DOHH2 (cell line): Measurements from ENCODE around the gene LMNB1.

Source experiments
- H3F3A ChIP-seq: fragments of 200-600 bp; sonication (generic), shearing (Covaris generic); 2 replicates; pipeline ENCODE4 v1.6.0; 2016; ENCODE audit warnings: antibody characterized with exemption, mild to moderate bottlenecking; ENCODE audit not compliant: control insufficient read depth, insufficient read depth
- H3K27ac ChIP-seq: fragments of 200-600 bp; sonication (generic); 2 replicates; pipeline ENCODE4 v1.5.1; 2014; ENCODE audit warnings: low read depth, mild to moderate bottlenecking, low read length, moderate library complexity
- H3K27me3 ChIP-seq: fragments of 200-600 bp; sonication (generic); 2 replicates; pipeline ENCODE4 v1.6.1; 2014; ENCODE audit warnings: mild to moderate bottlenecking, low read length, mixed read lengths; ENCODE audit not compliant: control insufficient read depth
- H3K36me3 ChIP-seq: fragments of 200-600 bp; sonication (generic); 2 replicates; pipeline ENCODE4 v1.6.1; 2014; ENCODE audit warnings: mild to moderate bottlenecking, low read length, moderate library complexity, mixed read lengths; ENCODE audit not compliant: control insufficient read depth
- H3K4me1 ChIP-seq: fragments of 200-600 bp; sonication (generic); 2 replicates; pipeline ENCODE4 v1.6.1; 2014; ENCODE audit warnings: mild to moderate bottlenecking, low read length, mixed read lengths; ENCODE audit not compliant: control insufficient read depth
- H3K4me2 ChIP-seq: fragments of 200-600 bp; sonication (generic); 2 replicates; pipeline ENCODE4 v1.6.0; 2014; ENCODE audit warnings: mild to moderate bottlenecking, low read length, moderate library complexity
- H3K4me3 ChIP-seq: fragments of 200-600 bp; sonication (generic); 2 replicates; pipeline ENCODE4 v1.5.1; 2014; ENCODE audit warnings: mild to moderate bottlenecking, low read length, mixed read lengths
- H3K79me2 ChIP-seq: fragments of 200-600 bp; sonication (generic); 2 replicates; pipeline ENCODE4 v1.6.1; 2014; ENCODE audit warnings: mild to moderate bottlenecking, low read length, mixed read lengths; ENCODE audit not compliant: control insufficient read depth
- H3K9me2 ChIP-seq: fragments of 200-600 bp; sonication (generic); replicated peaks from 2 replicates; pipeline ENCODE4 v1.6.1; 2014; ENCODE audit warnings: mild to moderate bottlenecking, low read length, mixed read lengths; ENCODE audit not compliant: control insufficient read depth
- H3K9me3 ChIP-seq: fragments of 200-600 bp; sonication (generic); 2 replicates; pipeline ENCODE4 v1.6.1; 2014; ENCODE audit warnings: antibody characterized with exemption, low read length, mixed read lengths; ENCODE audit not compliant: control insufficient read depth, insufficient read depth
- H4K20me1 ChIP-seq: fragments of 200-600 bp; sonication (generic); 2 replicates; pipeline ENCODE4 v1.6.0; 2014; ENCODE audit warnings: low read depth, mild to moderate bottlenecking, antibody characterized with exemption, low read length, moderate library complexity; ENCODE audit not compliant: control insufficient read depth, insufficient read depth
- CTCF ChIP-seq: fragments of 200-600 bp; sonication (generic); IDR thresholded peaks from one replicate; pipeline ENCODE4 v1.5.1; 2014; ENCODE audit warnings: antibody characterized with exemption, mild to moderate bottlenecking, low read depth, low read length; ENCODE audit not compliant: poor library complexity, severe bottlenecking
- EZH2phosphoT487 ChIP-seq: fragments of 200-600 bp; sonication (generic); IDR thresholded peaks from 2 replicates; pipeline ENCODE4 v1.6.1; 2017; ENCODE audit warnings: borderline replicate concordance, mild to moderate bottlenecking, antibody characterized with exemption, low read length, moderate library complexity, mixed read lengths

The LMNB1 gene

GRCh38 chr5:126847826-126848251, 70.9 kb downstream of the LMNB1 start:
- H3K9me3 ChIP-seq = no peaks in the 10 kb centered on the region
- H3K36me3 ChIP-seq = peaks cover 12% of the 10 kb centered on the region
- no peaks in the 10 kb centered on the region for H4K20me1 ChIP-seq
- H3K4me2 ChIP-seq = no peak overlapping the region
- no peak overlapping the region for H3K4me3 ChIP-seq
- no peaks in the 10 kb centered on the region for H3K79me2 ChIP-seq
- no peak overlapping the region for H3K27ac ChIP-seq
- no peak for TF ChIP-seq EZH2phosphoT487
- TF ChIP-seq CTCF = no peak
- H3K4me1 ChIP-seq = peaks cover 29% of the 10 kb centered on the region
- H3F3A ChIP-seq = peaks cover 4% of the 10 kb centered on the region; the same call in 1 of the 2 replicates
- no peaks in the 10 kb centered on the region for H3K27me3 ChIP-seq
- H3K9me2 ChIP-seq = no peaks in the 10 kb centered on the region

- no peak overlapping the region for H3K4me3 ChIP-seq
- H3K27me3 ChIP-seq = no peaks in the 10 kb centered on the region
- no peaks in the 10 kb centered on the region for H3K9me3 ChIP-seq
- no peak overlapping the region for H3K4me2 ChIP-seq
- H3K9me2 ChIP-seq = no peaks in the 10 kb centered on the region
- H3K36me3 ChIP-seq = peaks cover 12% of the 10 kb centered on the region
- TF ChIP-seq CTCF = no peak
- TF ChIP-seq EZH2phosphoT487 = no peak
- H3K27ac ChIP-seq = no peak overlapping the region
- H4K20me1 ChIP-seq = no peaks in the 10 kb centered on the region
- H3K79me2 ChIP-seq = no peaks in the 10 kb centered on the region
- H3F3A ChIP-seq = peaks cover 4% of the 10 kb centered on the region; the same call in 1 of the 2 replicates
- peaks cover 31% of the 10 kb centered on the region for H3K4me1 ChIP-seq
These were observed 71.3 kb downstream of the LMNB1 start for GRCh38 chr5:126848253-126848652.

DNA sequence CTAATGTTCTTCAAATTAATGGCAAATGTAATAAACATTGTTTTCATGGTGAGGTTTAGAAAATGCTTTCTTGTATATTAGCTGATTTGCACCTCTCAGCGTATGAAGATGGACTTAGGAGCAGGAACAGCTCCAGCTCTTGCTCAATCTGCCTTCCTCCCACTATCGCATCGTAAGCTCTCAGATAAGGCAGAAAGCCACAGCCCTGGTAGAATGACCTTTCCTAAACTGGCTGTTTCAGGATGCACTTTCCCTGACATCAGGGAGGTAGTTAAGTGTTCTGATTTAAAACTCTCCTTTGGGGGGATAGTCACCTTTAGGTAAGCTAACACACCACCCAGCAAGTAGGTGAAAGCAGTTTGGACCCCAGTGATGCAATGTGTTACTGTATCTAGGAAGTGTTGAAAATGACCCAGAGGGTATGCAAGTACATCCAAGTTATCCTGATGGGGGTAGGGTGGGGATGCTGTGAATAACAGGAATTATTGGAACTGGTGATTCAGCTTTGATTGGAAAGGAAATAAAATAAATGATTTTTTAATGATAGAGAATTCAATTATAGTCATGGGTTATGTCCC, 72.3 kb downstream of the LMNB1 start:
- no peaks in the 10 kb centered on the region for H4K20me1 ChIP-seq
- H3K4me2 ChIP-seq = no peak overlapping the region
- H3K4me3 ChIP-seq = no peak overlapping the region
- no peak for TF ChIP-seq CTCF
- no peak for TF ChIP-seq EZH2phosphoT487
- no peaks in the 10 kb centered on the region for H3K9me2 ChIP-seq
- H3K9me3 ChIP-seq = no peaks in the 10 kb centered on the region
- no peaks in the 10 kb centered on the region for H3K27me3 ChIP-seq
- peaks cover 17% of the 10 kb centered on the region for H3K36me3 ChIP-seq
- H3F3A ChIP-seq = peaks cover 4% of the 10 kb centered on the region; the same call in 1 of the 2 replicates
- no peaks in the 10 kb centered on the region for H3K79me2 ChIP-seq
- peaks cover 31% of the 10 kb centered on the region for H3K4me1 ChIP-seq
- no peak overlapping the region for H3K27ac ChIP-seq
